ENCODE measurements around the gene KCNIP4. TPM values are rescaled to one million over a fixed set of nuclear protein-coding genes. Genes with fewer than 3 reads are reported as not detected.

The KCNIP4 gene
- total RNA-seq, 1 donor from 2014 or later, result not detected

DNA sequence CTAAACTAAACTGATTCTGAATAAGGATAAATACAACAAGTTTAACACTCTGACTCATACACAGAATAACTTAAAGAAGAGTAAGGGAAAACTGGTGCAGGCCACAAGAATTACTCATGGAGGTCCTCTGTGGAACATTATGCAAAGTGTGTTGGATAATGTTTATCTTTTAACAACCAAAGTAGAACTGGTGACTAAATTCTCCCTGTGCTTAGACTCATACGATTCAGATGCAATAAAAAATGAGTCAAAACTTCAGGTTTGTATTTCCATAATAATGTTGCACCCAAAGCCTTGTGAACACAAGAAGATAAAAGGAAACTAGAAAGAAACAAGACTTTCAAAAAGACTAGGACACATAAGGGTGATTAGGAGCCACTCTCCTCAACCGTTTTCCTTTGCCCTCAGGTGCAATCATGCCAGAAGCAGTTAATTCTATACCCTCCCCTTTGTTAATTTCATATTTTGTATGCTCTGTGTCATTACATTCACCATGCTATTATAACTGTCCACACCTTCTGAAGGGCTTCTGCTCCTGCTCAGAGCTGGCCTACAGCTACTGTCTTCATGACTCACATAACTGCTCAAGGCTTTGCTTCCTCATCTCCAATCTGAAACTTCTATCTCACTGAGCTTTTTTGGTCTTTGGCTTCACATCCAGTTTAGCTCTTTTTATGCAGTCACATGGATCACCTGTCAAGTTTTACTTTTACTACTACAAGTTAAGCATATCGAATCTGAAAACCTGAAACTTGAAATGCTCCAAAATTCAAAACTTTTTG lies 60.2 kb downstream of the KCNIP4 start:
- H3K4me1 Mint-ChIP-seq, result peaks cover 2% of the 10 kb centered on the region
- H3K27me3 Mint-ChIP-seq, result no peaks in the 10 kb centered on the region
- no peaks in the 10 kb centered on the region for H3K36me3 Mint-ChIP-seq (ENCODE audit: low read depth)
- intact Hi-C loops (cut with micrococcal nuclease), result no loop called here
- no peak overlapping the region for H3K4me3 Mint-ChIP-seq
- H3K9me3 Mint-ChIP-seq, result no peaks in the 10 kb centered on the region
- no peak for DNase-seq
- H3K27ac Mint-ChIP-seq, result peak overlapping the region; percentile 66

DNA sequence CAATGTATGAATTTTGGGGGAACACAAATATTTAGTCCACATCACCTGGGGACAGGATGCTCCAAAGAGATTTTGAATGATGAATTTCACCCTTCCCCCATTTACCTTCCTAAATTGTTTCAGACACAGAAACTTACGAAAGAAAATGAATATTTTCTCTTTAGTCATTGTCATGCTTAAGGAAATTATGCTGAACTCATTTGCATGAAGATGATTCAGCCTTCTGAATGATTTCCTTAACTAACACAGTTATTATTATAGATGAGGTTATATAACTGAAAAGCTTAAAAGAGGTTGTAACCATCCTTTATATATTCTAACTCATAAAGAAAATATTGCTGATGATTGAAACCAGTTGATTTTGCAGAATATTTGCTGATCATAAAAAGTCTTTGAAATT lies 61.1 kb downstream of the KCNIP4 start:
- intact Hi-C loops (cut with micrococcal nuclease), result no loop called here
- H3K9me3 Mint-ChIP-seq, result no peaks in the 10 kb centered on the region

DNA sequence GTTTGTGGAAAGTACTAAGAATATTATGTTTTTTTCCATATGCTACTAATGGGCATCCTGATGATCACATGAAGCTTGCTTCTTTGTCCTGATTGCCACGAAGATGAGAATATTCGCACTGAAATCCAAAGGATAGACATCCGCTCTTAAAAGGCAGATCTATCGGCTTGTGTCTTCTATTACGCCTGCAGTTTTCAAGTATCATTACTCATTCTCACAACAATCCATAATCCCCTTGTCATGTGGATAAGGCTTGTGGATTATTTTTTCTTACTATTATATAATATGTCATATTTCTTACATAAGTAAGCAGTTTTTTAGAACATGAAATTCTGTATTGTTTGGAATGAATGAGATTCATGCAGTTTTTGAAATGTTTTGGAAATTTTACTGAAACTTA lies 62.8 kb downstream of the KCNIP4 start:
- H3K4me3 Mint-ChIP-seq, result no peak overlapping the region
- no peak for DNase-seq
- no peaks in the 10 kb centered on the region for H3K9me3 Mint-ChIP-seq
- H3K36me3 Mint-ChIP-seq (ENCODE audit: low read depth), result no peaks in the 10 kb centered on the region
- intact Hi-C loops (cut with micrococcal nuclease), result no loop called here
- H3K27me3 Mint-ChIP-seq, result no peaks in the 10 kb centered on the region
- peaks cover 4% of the 10 kb centered on the region for H3K4me1 Mint-ChIP-seq
- H3K27ac Mint-ChIP-seq, result no peak overlapping the region

More for the DNA sequence above, 61.1 kb downstream of the KCNIP4 start:
- Mint-ChIP-seq H3K36me3 (ENCODE audit: low read depth) (no peaks in the 10 kb centered on the region), H3K27me3 (no peaks in the 10 kb centered on the region), H3K4me1 (peaks cover 2% of the 10 kb centered on the region), H3K4me3 (no peak overlapping the region), H3K27ac (no peak overlapping the region)
- DNase-seq, result no peak

- no peak for DNase-seq
- H3K4me3 Mint-ChIP-seq, result no peak overlapping the region
- H3K27me3 Mint-ChIP-seq, result no peaks in the 10 kb centered on the region
- intact Hi-C loops (cut with micrococcal nuclease), result no loop called here
- H3K27ac Mint-ChIP-seq, result no peak overlapping the region
- no peaks in the 10 kb centered on the region for H3K36me3 Mint-ChIP-seq (ENCODE audit: low read depth)
- H3K4me1 Mint-ChIP-seq, result peaks cover 4% of the 10 kb centered on the region
- no peaks in the 10 kb centered on the region for H3K9me3 Mint-ChIP-seq
Measured at GRCh38 chr4:21885241-21885640, 63.3 kb downstream of the KCNIP4 start.

GRCh38 chr4:21884615-21885014 lies 64.0 kb downstream of the KCNIP4 start:
- Mint-ChIP-seq H3K27ac (no peak overlapping the region), H3K27me3 (no peaks in the 10 kb centered on the region), H3K36me3 (ENCODE audit: low read depth) (no peaks in the 10 kb centered on the region), H3K4me1 (peaks cover 4% of the 10 kb centered on the region), H3K9me3 (no peaks in the 10 kb centered on the region), H3K4me3 (no peak overlapping the region)
- no peak for DNase-seq
- intact Hi-C loops (cut with micrococcal nuclease), result no loop called here

DNA sequence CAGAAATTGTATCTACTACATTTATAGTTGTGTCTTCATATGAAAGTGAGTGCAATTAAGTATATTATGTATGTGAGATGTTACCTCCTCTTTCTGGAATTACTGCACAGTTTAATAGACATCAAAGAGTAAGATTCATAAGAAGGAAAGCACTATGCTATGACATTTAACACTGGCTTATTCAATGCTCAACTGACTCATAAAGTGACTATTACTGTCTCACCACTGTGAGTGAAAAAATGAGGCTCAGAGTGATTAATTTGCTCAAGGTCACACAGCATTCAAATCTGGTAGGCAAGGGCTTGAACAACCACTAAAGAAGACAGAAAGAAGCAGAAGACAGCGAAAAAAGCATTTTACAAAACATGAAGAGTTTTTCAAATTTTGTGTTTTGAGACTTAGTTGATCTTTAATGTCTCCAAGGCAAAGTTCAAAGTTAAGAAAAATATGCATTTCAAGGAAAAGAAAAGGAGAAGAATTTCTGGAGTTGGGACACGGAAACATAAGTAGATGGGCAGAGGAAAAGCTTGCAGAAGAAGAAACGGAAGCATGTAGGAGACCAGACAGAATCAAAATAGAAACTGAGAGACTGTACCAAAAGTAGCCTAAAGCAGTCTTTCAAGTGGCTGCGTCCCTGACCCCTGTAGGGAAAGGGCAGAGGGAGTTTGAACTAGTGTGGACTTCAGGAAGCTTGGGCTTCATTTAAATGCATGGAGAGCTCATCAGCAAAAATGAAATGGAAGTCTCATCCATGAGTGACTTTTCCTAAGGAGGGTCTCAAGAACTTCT lies 66.3 kb downstream of the KCNIP4 start:
- H3K27ac Mint-ChIP-seq, result no peak overlapping the region
- H3K4me3 Mint-ChIP-seq, result no peak overlapping the region
- intact Hi-C loops (cut with micrococcal nuclease), result no loop called here
- H3K27me3 Mint-ChIP-seq, result no peaks in the 10 kb centered on the region
- no peak for DNase-seq
- no peaks in the 10 kb centered on the region for H3K36me3 Mint-ChIP-seq (ENCODE audit: low read depth)
- peaks cover 2% of the 10 kb centered on the region for H3K4me1 Mint-ChIP-seq
- H3K9me3 Mint-ChIP-seq, result no peaks in the 10 kb centered on the region

- no peaks in the 10 kb centered on the region for H3K9me3 Mint-ChIP-seq
- no peak overlapping the region for H3K27ac Mint-ChIP-seq
- no peaks in the 10 kb centered on the region for H3K27me3 Mint-ChIP-seq
- DNase-seq, result no peak
- H3K4me3 Mint-ChIP-seq, result no peak overlapping the region
- H3K36me3 Mint-ChIP-seq (ENCODE audit: low read depth), result no peaks in the 10 kb centered on the region
- intact Hi-C loops (cut with micrococcal nuclease), result no loop called here
- peaks cover 2% of the 10 kb centered on the region for H3K4me1 Mint-ChIP-seq
Measured at GRCh38 chr4:21879187-21879586, 69.4 kb downstream of the KCNIP4 start.

DNA sequence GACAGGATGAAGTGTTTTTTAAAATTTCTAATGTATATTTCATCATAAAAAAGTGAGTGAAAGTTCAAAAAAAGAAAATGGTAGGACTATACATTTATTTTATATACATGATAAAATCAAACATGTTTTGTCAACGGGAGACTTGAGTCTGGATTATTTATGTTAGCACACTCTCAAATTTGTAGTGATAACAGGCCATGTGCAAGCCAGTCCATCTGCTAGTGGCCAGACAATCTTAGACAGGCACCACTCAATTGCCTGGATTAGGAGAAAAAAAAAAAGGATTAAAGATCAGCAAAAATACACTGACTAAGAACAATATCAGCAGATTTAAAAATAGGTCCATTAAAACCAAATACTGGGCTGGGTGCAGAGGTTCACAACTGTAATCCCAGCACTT lies 71.9 kb downstream of the KCNIP4 start:
- no peaks in the 10 kb centered on the region for H3K36me3 Mint-ChIP-seq (ENCODE audit: low read depth)
- H3K4me3 Mint-ChIP-seq, result no peak overlapping the region
- DNase-seq, result no peak
- no peaks in the 10 kb centered on the region for H3K4me1 Mint-ChIP-seq
- no peaks in the 10 kb centered on the region for H3K9me3 Mint-ChIP-seq
- H3K27ac Mint-ChIP-seq, result no peak overlapping the region
- H3K27me3 Mint-ChIP-seq, result no peaks in the 10 kb centered on the region
- intact Hi-C loops (cut with micrococcal nuclease), result no loop called here

DNA sequence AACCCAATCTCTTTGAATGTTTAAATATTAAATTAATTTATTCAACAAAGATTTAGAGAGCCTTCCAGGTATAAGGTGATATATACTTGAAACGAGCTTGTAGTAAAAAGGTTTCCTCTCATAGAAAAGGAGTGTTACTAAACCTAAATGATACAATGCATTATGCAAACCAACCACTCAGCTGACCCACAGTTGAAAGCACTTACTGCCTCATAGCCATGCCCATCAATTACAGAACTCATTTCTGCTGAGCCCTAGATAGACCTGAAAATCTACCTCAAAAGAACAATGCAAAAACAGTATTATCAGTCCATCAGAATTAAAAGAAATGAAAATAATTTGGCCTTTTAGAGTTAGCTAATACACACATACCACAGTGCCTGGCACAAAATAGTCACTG lies 75.4 kb downstream of the KCNIP4 start:
- H3K9me3 Mint-ChIP-seq, result no peaks in the 10 kb centered on the region
- no peak for DNase-seq
- H3K27ac Mint-ChIP-seq, result no peak overlapping the region
- intact Hi-C loops (cut with micrococcal nuclease), result no loop called here
- H3K36me3 Mint-ChIP-seq (ENCODE audit: low read depth), result no peaks in the 10 kb centered on the region
- no peaks in the 10 kb centered on the region for H3K4me1 Mint-ChIP-seq
- no peak overlapping the region for H3K4me3 Mint-ChIP-seq
- no peaks in the 10 kb centered on the region for H3K27me3 Mint-ChIP-seq

DNA sequence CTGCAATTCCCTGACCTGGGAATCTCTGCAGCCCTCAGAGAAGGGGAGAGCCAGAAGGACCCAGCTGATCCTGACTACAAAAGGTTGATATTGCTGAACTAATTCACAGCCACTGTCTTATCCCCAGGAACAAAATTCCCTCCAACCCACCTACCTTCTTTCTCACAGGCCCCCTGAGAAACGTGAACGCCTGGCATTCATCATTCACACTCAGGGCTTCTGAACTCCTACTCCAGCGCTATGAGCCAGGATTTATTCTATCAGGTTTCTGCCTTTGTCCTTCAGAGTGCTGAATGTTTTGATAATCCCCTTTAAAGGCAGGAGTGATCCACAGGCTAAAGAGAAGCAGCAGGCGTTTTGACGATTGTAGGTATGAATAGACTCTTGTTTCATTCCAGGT lies 76.5 kb downstream of the KCNIP4 start:
- DNase-seq, result no peak
- no peaks in the 10 kb centered on the region for H3K27me3 Mint-ChIP-seq
- H3K36me3 Mint-ChIP-seq (ENCODE audit: low read depth), result no peaks in the 10 kb centered on the region
- no peaks in the 10 kb centered on the region for H3K9me3 Mint-ChIP-seq
- H3K4me3 Mint-ChIP-seq, result no peak overlapping the region
- H3K4me1 Mint-ChIP-seq, result no peaks in the 10 kb centered on the region
- no peak overlapping the region for H3K27ac Mint-ChIP-seq
- intact Hi-C loops (cut with micrococcal nuclease), result no loop called here

DNA sequence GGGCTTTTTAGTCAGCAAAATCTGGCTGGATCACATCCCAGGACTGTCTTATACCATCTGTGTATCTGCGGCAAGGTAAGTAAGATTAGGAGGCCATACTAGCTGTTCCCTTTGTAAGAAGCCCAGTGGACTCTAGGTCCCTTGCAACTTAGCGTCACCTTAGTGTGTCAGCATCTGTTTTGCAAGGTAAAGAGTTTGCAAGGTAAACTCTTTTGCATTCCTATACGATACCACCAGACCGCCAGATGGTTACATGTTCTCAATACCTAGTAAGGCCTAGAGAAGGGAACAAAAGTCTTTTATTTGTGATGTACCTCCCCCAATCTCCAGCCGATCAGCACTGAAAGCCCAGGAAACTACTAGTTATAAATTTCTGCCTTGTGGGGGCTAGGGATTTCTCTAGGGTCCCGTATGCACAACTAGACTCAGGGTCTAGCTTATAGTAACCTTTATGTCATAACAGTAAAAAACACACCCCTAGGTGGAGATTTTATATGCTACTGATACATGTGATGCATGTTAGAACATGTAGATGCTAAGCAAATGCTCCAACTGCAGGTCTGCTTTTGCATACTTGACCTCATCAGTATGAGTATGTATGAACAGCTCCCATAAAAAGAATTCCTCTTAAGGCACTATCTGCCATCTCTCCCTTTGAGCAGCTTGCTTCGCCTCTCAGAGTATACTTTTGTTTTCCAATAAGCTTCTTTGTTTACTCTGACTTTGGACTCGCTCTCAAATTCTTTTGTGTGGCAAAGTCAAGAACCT lies 78.4 kb downstream of the KCNIP4 start:
- no peaks in the 10 kb centered on the region for H3K36me3 Mint-ChIP-seq (ENCODE audit: low read depth)
- no peaks in the 10 kb centered on the region for H3K9me3 Mint-ChIP-seq
- no peaks in the 10 kb centered on the region for H3K27me3 Mint-ChIP-seq
- intact Hi-C loops (cut with micrococcal nuclease), result no loop called here
- H3K4me3 Mint-ChIP-seq, result no peak overlapping the region
- no peak overlapping the region for H3K27ac Mint-ChIP-seq
- H3K4me1 Mint-ChIP-seq, result no peaks in the 10 kb centered on the region
- DNase-seq, result no peak

DNA sequence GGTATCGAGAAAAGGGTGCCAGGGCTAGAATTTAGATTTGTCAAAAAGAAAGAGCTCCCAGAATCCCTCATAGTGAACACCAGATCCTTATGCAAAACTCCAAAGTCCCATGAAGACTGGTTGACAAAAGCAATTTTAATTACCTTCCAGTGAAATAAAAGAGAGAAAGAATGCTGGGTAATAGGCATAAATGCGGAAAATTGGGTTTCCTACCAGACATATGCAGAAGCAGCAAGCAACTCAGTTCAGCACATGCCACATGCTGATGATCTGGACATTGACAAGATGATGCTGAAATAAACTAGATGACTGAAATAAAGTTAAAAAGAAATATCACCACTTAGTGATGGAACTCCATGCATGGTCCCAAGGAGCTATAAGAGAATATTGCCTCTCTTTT lies 83.9 kb downstream of the KCNIP4 start:
- H3K4me1 Mint-ChIP-seq, result no peaks in the 10 kb centered on the region
- H3K9me3 Mint-ChIP-seq, result no peaks in the 10 kb centered on the region
- H3K27me3 Mint-ChIP-seq, result no peaks in the 10 kb centered on the region
- H3K4me3 Mint-ChIP-seq, result no peak overlapping the region
- DNase-seq, result no peak
- H3K27ac Mint-ChIP-seq, result no peak overlapping the region
- no peaks in the 10 kb centered on the region for H3K36me3 Mint-ChIP-seq (ENCODE audit: low read depth)
- intact Hi-C loops (cut with micrococcal nuclease), result no loop called here

DNA sequence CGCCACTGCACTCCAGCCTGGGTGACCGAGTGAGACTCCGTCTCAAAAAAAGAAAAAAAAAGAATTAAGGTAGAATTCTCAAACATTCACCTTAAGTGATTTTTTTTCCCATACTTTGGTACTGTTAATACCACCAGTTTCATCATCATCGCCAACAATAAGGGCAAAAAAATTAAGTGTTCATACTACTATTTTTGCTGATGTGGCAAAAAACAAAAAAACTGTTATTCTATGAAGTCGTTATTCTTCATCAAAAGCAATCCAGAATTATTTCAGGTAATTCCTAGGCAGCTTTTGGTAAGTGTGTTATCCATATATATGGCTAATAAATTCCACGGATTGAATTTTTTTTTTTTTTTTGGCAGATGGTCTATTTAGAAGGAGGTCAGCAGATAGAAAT lies 85.7 kb downstream of the KCNIP4 start:
- H3K4me3 Mint-ChIP-seq, result no peak overlapping the region
- no peaks in the 10 kb centered on the region for H3K4me1 Mint-ChIP-seq
- no peak for DNase-seq
- no peaks in the 10 kb centered on the region for H3K27me3 Mint-ChIP-seq
- intact Hi-C loops (cut with micrococcal nuclease), result no loop called here
- no peaks in the 10 kb centered on the region for H3K9me3 Mint-ChIP-seq
- H3K27ac Mint-ChIP-seq, result no peak overlapping the region
- no peaks in the 10 kb centered on the region for H3K36me3 Mint-ChIP-seq (ENCODE audit: low read depth)

DNA sequence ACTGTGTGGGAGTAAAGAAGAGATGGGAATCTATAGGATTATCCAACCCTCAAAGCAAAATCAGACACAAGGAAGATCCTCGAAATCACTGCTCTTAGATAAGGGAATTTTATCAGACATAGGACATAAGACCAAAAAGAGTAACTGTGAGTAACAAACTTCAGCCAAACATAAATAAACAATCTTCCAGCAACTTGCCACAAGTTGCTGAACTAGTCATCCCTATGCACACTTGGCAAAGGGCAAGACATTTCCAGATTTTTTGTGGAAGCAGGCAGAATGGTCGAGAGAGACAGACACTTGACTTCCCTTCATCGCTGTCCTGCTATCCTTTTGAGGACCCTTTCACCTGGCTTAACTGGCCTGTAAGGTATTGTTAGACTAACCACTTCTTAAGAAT lies 89.6 kb downstream of the KCNIP4 start:
- DNase-seq, result no peak
- Mint-ChIP-seq H3K27ac (no peak overlapping the region), H3K4me3 (no peak overlapping the region), H3K9me3 (no peaks in the 10 kb centered on the region), H3K27me3 (no peaks in the 10 kb centered on the region), H3K36me3 (ENCODE audit: low read depth) (no peaks in the 10 kb centered on the region), H3K4me1 (no peaks in the 10 kb centered on the region)
- intact Hi-C loops (cut with micrococcal nuclease), result no loop called here

All from activated CD4-positive, alpha-beta T cell treated with anti-CD3 and anti-CD28 coated beads, Interleukin-2, amount 10 ng/mL, durations not matched to agents 24 days and 14 days (primary cell).